ENCODE results near the gene KANK3.

DNA sequence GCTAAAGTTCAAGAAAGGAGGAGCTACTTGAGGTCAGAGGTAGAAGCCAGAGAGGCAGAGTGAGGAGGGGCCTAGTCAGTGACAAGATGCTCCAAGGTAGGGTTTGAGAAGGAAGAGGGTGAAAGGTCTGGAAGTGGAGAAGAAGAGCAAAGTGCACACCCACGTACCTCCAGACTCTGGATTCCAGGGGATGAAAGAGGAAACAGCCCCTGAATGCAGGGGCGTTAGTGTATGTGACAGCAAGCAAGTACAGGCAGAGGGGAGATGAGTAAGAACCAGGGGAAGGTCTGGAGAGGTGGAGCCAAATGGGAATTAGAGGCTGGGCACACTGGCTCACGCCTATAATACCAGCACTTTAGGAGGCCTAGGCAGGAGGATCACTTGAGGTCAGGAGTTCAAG, 13.1 kb downstream of the KANK3 start:
- TF ChIP-seq, protein P1, sequence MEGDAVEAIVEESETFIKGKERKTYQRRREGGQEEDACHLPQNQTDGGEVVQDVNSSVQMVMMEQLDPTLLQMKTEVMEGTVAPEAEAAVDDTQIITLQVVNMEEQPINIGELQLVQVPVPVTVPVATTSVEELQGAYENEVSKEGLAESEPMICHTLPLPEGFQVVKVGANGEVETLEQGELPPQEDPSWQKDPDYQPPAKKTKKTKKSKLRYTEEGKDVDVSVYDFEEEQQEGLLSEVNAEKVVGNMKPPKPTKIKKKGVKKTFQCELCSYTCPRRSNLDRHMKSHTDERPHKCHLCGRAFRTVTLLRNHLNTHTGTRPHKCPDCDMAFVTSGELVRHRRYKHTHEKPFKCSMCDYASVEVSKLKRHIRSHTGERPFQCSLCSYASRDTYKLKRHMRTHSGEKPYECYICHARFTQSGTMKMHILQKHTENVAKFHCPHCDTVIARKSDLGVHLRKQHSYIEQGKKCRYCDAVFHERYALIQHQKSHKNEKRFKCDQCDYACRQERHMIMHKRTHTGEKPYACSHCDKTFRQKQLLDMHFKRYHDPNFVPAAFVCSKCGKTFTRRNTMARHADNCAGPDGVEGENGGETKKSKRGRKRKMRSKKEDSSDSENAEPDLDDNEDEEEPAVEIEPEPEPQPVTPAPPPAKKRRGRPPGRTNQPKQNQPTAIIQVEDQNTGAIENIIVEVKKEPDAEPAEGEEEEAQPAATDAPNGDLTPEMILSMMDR (optimal IDR thresholded peaks at IDR 0.05 in 1 of 3, IDR thresholded peaks at IDR 0.05 in 1 of 3, conservative IDR thresholded peaks at IDR 0.05 in 1 of 3; ENCODE audit: extremely low read depth in 1 of 3, insufficient read depth in 2 of 3, low read length in 3 of 3): no peak
- TF ChIP-seq EZH2 (IDR thresholded peaks at IDR 0.05; ENCODE audit: low read length): no peak

Measured in keratinocyte (primary cell).